ENCODE data around the gene PCDH15. TPM values are rescaled to one million over a fixed set of nuclear protein-coding genes. Genes with fewer than 3 reads are reported as not detected.

Gene PCDH15
- total RNA-seq, 1 donor from 2014 or later, result not detected

GRCh38 chr10:54554028-54554427 lies 247.0 kb downstream of the PCDH15 start:
- Mint-ChIP-seq H3K9me3 (ENCODE audit: unreplicated experiment) (no peaks in the 10 kb centered on the region), H3K27me3 (ENCODE audit: low read depth, unreplicated experiment) (no peaks in the 10 kb centered on the region), H3K36me3 (ENCODE audit: low read depth, unreplicated experiment) (no peaks in the 10 kb centered on the region), H3K27ac (ENCODE audit: unreplicated experiment) (no peak overlapping the region), H3K4me3 (ENCODE audit: unreplicated experiment) (no peak overlapping the region), H3K4me1 (ENCODE audit: low read depth, unreplicated experiment) (no peaks in the 10 kb centered on the region)
- no peaks in the 10 kb centered on the region for H3K79me2 ChIP-seq (ENCODE audit: insufficient read depth, low read length)
- H3K27me3 ChIP-seq (ENCODE audit: insufficient read depth, low read length), result no peaks in the 10 kb centered on the region
- no peaks in the 10 kb centered on the region for H3K36me3 ChIP-seq (ENCODE audit: insufficient read depth, low read length)
- no peak overlapping the region for H3K9ac ChIP-seq (ENCODE audit: low read length)
- no peak overlapping the region for H3K27ac ChIP-seq (ENCODE audit: low read depth, low read length)
- H3K4me1 ChIP-seq (ENCODE audit: insufficient read depth, low read length), result no peaks in the 10 kb centered on the region
- no peaks in the 10 kb centered on the region for H4K20me1 ChIP-seq (ENCODE audit: insufficient read depth, low read length)
- no peaks in the 10 kb centered on the region for H3K9me3 ChIP-seq (ENCODE audit: insufficient read depth, low read depth, low read length)
- no peak overlapping the region for H2AFZ ChIP-seq (ENCODE audit: low read depth, low read length)
- H3K4me2 ChIP-seq (ENCODE audit: low read length), result no peak overlapping the region
- TF ChIP-seq EZH2 (IDR thresholded peaks at IDR 0.05; ENCODE audit: insufficient read depth, low read length) (no peak), CTCF (IDR thresholded peaks at IDR 0.05; ENCODE audit: insufficient read depth, low read depth, low read length) (no peak)
- no peak overlapping the region for H3K4me3 ChIP-seq (ENCODE audit: insufficient read depth, low read depth, low read length)
- DNase-seq (ENCODE audit: low read depth) (no peak), FAIRE-seq (no peak)

- no peaks in the 10 kb centered on the region for H4K20me1 ChIP-seq (ENCODE audit: insufficient read depth, low read length)
- no peaks in the 10 kb centered on the region for H3K27me3 ChIP-seq (ENCODE audit: insufficient read depth, low read length)
- no peak overlapping the region for H3K27ac ChIP-seq (ENCODE audit: low read depth, low read length)
- Mint-ChIP-seq H3K4me1 (ENCODE audit: low read depth, unreplicated experiment) (no peaks in the 10 kb centered on the region), H3K27me3 (ENCODE audit: low read depth, unreplicated experiment) (no peaks in the 10 kb centered on the region), H3K36me3 (ENCODE audit: low read depth, unreplicated experiment) (no peaks in the 10 kb centered on the region), H3K4me3 (ENCODE audit: unreplicated experiment) (no peak overlapping the region), H3K9me3 (ENCODE audit: unreplicated experiment) (no peaks in the 10 kb centered on the region), H3K27ac (ENCODE audit: unreplicated experiment) (no peak overlapping the region)
- H2AFZ ChIP-seq (ENCODE audit: low read depth, low read length), result no peak overlapping the region
- H3K9ac ChIP-seq (ENCODE audit: low read length), result no peak overlapping the region
- FAIRE-seq, result no peak
- no peaks in the 10 kb centered on the region for H3K36me3 ChIP-seq (ENCODE audit: insufficient read depth, low read length)
- H3K4me3 ChIP-seq (ENCODE audit: insufficient read depth, low read depth, low read length), result no peak overlapping the region
- no peak overlapping the region for H3K4me2 ChIP-seq (ENCODE audit: low read length)
- DNase-seq (ENCODE audit: low read depth), result no peak
- H3K4me1 ChIP-seq (ENCODE audit: insufficient read depth, low read length), result no peaks in the 10 kb centered on the region
- TF ChIP-seq EZH2 (IDR thresholded peaks at IDR 0.05; ENCODE audit: insufficient read depth, low read length) (no peak), CTCF (IDR thresholded peaks at IDR 0.05; ENCODE audit: insufficient read depth, low read depth, low read length) (no peak)
- no peaks in the 10 kb centered on the region for H3K9me3 ChIP-seq (ENCODE audit: insufficient read depth, low read depth, low read length)
- no peaks in the 10 kb centered on the region for H3K79me2 ChIP-seq (ENCODE audit: insufficient read depth, low read length)
Observed at GRCh38 chr10:54550016-54550415, 251.0 kb downstream of the PCDH15 start.

- no peaks in the 10 kb centered on the region for H3K4me1 ChIP-seq (ENCODE audit: insufficient read depth, low read length)
- H3K4me3 ChIP-seq (ENCODE audit: insufficient read depth, low read depth, low read length), result no peak overlapping the region
- no peak overlapping the region for H3K4me2 ChIP-seq (ENCODE audit: low read length)
- no peak overlapping the region for H3K9ac ChIP-seq (ENCODE audit: low read length)
- no peak overlapping the region for H3K27ac ChIP-seq (ENCODE audit: low read depth, low read length)
- TF ChIP-seq CTCF (IDR thresholded peaks at IDR 0.05; ENCODE audit: insufficient read depth, low read depth, low read length), result no peak
- no peak for TF ChIP-seq EZH2 (IDR thresholded peaks at IDR 0.05; ENCODE audit: insufficient read depth, low read length)
- Mint-ChIP-seq H3K36me3 (ENCODE audit: low read depth, unreplicated experiment) (no peaks in the 10 kb centered on the region), H3K27me3 (ENCODE audit: low read depth, unreplicated experiment) (no peaks in the 10 kb centered on the region), H3K9me3 (ENCODE audit: unreplicated experiment) (no peaks in the 10 kb centered on the region), H3K4me3 (ENCODE audit: unreplicated experiment) (no peak overlapping the region), H3K27ac (ENCODE audit: unreplicated experiment) (no peak overlapping the region), H3K4me1 (ENCODE audit: low read depth, unreplicated experiment) (no peaks in the 10 kb centered on the region)
- no peaks in the 10 kb centered on the region for H3K27me3 ChIP-seq (ENCODE audit: insufficient read depth, low read length)
- no peaks in the 10 kb centered on the region for H3K79me2 ChIP-seq (ENCODE audit: insufficient read depth, low read length)
- no peak for DNase-seq (ENCODE audit: low read depth)
- H3K36me3 ChIP-seq (ENCODE audit: insufficient read depth, low read length), result no peaks in the 10 kb centered on the region
- no peaks in the 10 kb centered on the region for H3K9me3 ChIP-seq (ENCODE audit: insufficient read depth, low read depth, low read length)
- H2AFZ ChIP-seq (ENCODE audit: low read depth, low read length), result no peak overlapping the region
- no peaks in the 10 kb centered on the region for H4K20me1 ChIP-seq (ENCODE audit: insufficient read depth, low read length)
- no peak for FAIRE-seq
Observed at GRCh38 chr10:54531296-54531695, 269.7 kb downstream of the PCDH15 start.
